NCI-H146 treated with DMSO at 0.1 percent for 48 hours (cell line): ENCODE measurements around the gene PPOX.

Experiments
- DNase-seq: peaks from one replicate; lab custom pipeline; 2025; ENCODE audit not compliant: unreplicated experiment; lab: John Stamatoyannopoulos, UW

PPOX gene

GRCh38 chr1:161197560-161198193, 31.5 kb downstream of the PPOX start:
- no peak for DNase-seq

DNA sequence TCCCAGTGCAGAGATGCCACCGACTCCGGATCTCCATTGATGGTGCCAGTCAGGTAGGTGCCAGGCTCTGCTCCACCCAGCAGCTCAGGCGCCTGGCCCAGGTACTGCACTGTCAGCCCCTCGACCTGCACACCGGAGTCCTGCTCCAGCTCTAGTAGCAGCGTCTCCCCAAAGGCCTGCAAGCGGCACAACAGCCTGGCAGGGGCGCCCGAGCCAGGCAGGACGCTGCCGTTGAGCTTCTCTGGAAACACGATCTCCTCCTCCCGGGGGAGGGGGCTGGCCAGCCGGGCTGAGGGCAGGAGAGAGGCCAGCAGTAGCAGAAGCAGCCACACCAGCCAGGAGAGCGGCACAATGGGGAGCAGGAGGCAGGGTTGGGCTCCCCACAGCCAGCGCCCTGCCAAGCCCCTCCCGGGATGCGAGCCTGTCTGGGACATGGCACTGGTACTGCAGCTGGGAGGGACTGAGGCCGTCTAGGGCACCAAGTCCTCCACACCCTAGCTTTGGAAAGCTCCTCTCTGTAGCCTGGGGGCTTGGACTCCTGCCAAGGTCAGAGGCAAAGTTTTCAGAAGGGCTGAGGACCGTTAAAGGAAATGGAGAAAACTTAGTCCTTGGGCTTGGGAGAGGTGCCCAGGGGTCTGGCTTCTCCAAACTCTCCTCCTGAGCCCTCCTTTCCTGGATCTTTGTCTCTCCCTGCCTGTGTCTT, 32.1 kb downstream of the PPOX start:
- no peak for DNase-seq

- DNase-seq, result no peak
Observed at GRCh38 chr1:161198897-161199431, 32.7 kb downstream of the PPOX start, which contains the start of gene ADAMTS4. ADAMTS4 (minus strand) TSS chr1:161199054; CDS start chr1:161198627, 427 bp downstream.

DNA sequence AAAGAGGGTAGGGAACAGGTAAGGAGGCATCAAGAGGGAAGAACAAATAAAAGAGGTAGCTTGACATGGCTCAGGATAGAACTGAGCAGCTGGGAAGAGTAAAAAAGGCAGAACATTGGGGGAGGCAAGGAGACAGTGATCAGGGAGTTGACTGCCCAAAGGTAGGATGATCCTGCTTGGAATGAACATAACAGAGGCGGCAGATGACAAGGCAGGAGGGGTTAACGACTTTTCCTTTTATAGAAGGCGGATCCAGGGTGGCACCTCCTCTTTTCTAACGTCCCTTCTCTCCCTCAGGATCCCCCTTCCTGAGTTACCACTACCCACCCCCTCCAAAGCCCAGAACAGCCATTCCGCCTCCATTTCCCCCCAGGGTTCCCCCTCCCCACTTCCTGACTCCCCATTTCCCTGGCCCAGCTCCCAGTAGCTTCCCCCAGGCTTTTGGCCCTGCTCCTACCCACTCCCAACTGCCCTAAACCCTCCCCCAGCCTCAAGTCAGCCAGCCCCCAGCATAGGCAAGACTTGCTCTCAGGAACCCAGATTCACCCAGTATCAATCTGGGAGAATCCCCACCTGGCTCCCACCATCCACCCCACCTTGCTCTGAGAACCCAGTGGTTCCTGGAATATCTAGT, 33.4 kb downstream of the PPOX start:
- DNase-seq, result no peak

DNA sequence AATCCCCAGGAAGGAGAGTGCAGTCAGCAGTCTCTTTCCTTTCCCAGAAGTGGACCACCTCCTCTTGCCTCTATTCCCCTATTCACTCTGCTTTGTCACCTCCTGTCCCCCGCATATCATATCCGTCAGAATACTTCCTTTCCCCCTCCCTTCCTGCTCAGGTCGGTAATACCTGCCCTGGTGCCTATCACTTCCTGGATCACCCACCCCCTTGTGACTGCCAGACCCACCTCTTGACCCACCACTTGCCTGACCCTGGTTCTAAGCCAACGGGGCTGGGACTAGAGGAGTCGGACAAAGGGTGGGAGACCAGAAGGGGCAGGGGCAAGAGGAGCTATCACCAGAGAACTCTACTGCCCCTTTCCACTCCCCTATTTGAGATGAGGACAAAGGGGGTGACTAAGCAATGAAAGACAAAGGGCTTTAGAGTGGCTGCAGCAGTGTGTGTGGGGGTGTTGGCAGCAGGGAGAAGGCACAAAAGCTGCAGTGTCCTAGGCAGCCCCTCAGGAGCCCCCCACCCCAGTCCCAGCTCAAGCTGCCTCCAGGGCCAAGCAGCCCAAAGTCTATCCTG, 34.3 kb downstream of the PPOX start:
- DNase-seq, result no peak

DNA sequence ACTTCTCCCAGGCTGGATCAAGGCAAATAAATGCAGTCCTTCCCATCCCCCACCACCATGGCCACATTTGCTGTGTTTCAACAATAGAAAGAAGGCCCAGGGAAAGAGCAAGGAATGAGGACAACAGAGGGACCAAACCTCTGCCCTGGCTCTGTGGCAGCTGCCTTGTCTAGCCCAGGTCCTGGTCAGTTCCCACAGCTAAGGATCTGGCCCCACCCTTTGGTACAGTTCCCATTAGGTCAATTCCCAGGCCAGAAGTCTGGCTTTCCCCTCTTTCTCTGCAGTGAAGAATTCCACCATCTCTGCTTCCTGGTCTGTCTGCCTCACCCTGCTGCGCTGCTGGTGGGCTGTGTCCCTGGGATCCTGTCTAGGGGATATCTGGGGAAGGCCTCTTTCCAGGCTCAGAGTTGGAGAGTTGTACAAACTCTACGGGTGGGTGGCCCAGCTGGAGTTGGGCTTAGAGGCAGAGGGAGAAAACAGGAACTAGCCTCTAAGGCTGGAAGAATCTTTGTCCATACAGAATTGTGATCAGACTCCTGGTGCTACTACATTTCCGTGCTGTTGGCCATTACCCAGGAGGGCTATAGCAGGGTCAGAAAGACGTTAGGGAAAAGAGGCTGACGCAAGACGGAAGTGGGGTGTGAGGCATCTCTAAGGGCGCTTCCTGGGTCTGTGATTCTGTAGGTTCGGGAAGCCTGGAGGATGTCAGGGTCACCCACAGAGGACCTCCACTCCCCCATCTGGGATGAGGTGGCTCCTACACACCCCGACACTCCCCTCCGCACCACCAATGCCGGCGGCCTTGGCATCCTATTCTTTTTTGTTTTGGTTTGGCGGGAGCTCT, 35.0 kb downstream of the PPOX start:
- no peak for DNase-seq

DNA sequence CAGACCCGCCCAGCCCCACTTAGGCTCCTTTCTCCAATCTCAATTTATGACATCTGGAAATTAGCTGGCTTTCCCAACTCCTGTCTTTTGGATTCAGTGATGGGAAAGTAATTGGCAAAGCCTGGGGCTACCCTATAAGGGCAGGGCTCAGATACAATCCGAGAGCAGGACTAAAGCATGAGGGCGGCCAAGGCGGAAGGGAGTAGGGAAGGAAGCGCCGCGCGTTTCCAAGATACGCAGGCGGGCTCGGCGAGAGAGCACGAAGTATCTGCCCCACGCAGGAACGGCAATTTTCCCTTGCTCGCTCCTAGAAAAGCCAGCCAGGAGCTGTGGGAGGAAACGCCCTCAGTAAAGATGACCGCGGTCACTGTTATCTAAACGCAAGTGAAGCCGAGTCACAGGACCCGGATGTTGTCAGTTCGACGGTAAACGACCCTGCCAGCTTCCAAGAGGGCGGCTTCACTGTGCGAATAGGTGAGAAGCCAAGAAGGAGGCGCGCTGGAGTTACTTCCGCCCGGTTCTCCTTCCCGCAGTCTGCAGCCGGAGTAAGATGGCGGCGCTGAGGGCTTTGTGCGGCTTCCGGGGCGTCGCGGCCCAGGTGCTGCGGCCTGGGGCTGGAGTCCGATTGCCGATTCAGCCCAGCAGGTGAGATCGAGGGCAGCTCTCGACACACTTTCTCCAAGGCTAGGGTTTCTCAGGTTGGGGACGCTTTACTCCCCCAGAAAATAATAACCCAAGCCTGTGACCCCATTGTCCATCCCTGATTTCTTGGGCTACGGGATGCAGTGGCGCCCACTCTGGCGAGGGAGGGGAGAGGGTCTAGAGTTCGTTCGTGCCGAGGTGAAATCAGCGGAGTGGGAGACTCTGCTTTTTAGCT, 35.8 kb downstream of the PPOX start, which contains the start of gene NDUFS2:
Gene NDUFS2 (plus strand): TSS at position 532 of the 877 bp plus-strand sequence. CDS start 19 bp downstream, at position 551.
- DNase-seq, result peak; percentile 95

DNA sequence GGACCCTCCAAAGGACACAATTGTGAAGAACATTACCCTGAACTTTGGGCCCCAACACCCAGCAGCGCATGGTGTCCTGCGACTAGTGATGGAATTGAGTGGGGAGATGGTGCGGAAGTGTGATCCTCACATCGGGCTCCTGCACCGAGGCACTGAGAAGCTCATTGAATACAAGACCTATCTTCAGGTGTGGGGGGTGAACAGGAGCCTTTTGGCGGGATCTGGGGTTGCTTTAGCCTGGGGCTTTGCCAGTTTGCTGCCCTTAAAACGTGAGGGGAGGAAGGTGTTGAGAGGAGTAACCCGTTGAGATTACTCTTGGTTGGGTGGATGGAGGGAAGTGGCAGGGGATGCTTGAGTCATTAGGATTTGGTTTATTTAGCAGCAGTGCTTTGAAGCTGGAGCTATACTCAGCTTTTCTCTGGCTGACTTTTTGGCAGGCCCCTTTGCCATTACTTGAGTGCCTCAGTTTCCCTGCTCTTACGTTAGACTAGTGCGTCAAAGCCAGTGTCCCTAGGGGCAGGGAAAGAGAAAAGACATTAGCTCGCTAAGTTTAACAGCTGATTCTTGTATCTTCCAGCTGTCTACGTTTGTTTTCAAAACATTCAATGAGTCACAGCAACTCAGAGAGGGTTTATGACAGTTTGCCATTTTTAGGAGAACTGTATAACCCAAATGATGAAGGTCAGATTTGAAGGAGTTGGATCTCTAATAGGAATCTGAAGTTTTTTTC, 40.4 kb downstream of the PPOX start:
- DNase-seq, result no peak

DNA sequence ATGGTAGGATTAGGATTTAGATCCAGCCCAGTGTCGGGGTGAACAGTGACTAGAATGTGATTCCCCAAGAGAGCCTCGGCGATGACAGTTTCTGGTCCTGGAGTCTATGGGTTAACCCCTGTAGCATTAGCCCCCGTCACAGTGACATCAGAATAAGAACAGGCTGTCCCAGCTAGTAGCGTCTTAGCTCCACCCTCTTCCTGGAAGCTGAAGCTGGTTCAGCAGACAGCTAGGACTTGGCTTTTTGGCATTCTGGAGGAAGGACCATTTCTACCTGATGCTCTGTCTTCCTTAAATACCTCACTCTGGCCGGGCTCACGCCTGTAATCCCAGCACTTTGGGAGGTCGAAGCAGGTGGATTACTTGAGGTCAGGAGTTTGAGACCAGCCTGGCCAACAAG, 40.9 kb downstream of the PPOX start:
- DNase-seq, result no peak

DNA sequence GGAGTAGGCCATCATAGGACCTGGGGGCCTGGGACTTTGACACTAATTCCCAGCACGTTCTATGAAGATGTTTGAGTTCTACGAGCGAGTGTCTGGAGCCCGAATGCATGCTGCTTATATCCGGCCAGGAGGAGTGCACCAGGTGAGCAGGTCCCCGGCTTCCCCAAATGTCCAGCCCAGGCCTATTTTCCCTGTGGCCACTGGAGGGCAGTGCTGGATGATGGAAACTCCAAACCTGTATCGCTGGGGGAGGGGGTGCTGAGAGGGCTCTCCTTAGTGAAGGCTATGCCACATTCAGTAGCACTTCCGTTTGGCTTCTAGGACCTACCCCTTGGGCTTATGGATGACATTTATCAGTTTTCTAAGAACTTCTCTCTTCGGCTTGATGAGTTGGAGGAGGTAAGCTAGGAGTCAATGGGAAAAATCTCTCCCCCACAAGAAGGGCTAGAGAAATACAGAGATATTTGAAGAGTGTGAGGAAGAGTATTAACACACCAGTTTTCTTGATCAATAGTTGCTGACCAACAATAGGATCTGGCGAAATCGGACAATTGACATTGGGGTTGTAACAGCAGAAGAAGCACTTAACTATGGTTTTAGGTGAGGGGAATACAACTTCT, 43.7 kb downstream of the PPOX start:
- peak; percentile 62 for DNase-seq

DNA sequence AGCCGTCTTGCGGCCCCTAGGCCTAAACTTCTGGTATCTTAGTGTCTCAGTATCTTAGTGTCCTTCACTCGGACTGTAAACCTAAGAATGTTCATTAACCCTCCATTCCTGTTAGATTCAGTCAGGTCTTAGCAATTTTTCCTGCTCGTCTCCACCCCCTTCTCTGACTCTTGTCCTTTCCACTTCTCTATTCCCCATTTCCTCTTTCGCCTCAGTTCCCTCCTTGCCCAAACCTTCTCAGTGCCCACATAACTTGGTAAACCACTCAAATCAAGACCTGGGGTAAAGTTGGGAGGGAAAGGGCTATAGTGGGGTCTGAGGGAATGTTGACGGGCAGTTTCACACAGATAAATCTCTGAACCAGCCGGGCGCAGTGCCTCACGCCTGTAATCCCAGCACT, 48.1 kb downstream of the PPOX start:
- DNase-seq, result no peak

- DNase-seq, result no peak
Observed at GRCh38 chr1:161215076-161215475, 48.9 kb downstream of the PPOX start, which contains the start of gene FCER1G. FCER1G (plus strand) TSS chr1:161215295; CDS start chr1:161215322, 27 bp downstream.

DNA sequence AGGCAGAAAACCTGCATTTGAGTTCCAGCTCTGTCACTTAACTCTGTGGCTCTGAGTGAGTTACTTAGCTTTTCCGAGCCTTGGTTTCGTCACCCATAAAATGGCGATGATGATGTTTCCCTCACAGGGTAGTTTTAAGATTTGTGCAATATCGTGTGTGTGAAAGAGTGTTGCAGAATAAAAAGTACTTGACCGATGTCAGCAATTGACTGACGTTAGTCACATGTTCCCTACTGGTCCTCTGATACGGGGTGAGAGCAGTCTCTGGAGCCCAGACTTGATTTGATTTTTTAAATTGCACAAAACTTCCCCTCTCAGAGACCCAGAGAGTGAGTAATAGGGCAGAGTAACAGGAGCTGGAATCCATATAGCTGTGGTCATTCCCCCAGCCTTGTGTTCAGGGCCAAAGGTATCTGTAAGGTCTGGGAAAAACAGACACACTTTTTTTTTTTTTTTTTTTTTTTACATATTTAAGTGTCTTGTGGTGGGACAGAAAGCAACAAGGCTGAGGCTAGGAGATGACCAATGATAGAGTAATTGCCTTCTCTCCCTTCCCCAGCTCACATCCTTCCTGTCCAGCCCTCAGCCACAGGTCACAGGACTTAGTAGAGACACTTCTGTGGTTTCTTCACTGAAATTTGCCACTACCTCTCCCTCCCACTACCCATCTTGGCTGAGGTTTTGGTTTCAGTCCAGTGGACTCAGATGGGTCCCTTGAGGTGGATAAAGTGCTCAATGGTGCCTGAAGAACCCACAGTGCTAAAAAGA, 50.9 kb downstream of the PPOX start:
- DNase-seq, result no peak

- DNase-seq, result no peak
Observed at GRCh38 chr1:161217831-161218230, 51.6 kb downstream of the PPOX start.

GRCh38 chr1:161218301-161219077, 52.3 kb downstream of the PPOX start:
- no peak for DNase-seq

- no peak for DNase-seq
Observed at GRCh38 chr1:161219078-161219892, 53.1 kb downstream of the PPOX start.
